ENCODE data around the gene DIPK1B. TPM values are rescaled to one million over a fixed set of nuclear protein-coding genes. Genes with fewer than 3 reads are reported as not detected.
A peak's percentile ranks its signal among the peaks of the same experiment; 100 is the strongest.
"Not testable (repeated sequence)": the region's sequence is repeated elsewhere in the genome, so short reads cannot be mapped to it uniquely, and the experiment has no call there.

DIPK1B gene
- total and polyA plus RNA-seq, 10 donors: 5.2 to 26.5 (median 12.3) TPM

DNA sequence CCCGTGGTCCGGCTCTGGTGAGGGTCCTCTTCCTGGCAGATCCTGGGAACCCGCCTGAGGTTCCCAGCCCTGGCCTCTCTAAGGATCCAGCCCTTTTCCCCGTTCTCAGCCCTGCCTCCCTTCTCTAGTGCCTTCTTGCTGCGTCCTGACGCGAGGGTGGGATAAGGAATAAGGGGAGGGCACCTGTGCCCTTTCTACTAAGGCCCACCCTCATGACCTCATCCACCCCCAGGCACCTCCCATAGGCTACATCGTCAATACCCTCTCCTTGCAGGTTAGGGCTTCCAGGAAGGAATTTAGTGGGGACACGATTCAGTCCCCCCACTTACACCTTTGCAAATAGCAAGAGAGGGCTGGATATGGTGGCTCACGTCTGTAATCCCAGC lies 10.7 kb upstream of the DIPK1B start:
- 27 to 47% (median 34%) methylated on average over 10 of the region's 10 CpGs for WGBS, 5 donors
- Histone ChIP-seq H3K4me3 (peak overlapping the region in 1 of 8 donors; percentile 51), H3K4me1 (peaks cover 13 to 76% (median 46%) of the 10 kb centered on the region in 6 donors), H3K9me3 (no peaks in the 10 kb centered on the region), H3K27me3 (replicated peaks in 1 of 7) (peaks cover 0 to 37% (median 8%) of the 10 kb centered on the region in 7 donors), H3K36me3 (no peaks in the 10 kb centered on the region), H3K27ac (peak overlapping the region in 4 of 8 donors; percentile 32 to 69 (median 44))
- DNase-seq: no peak
- intact Hi-C loops (cut with DNase I; ENCODE audit: low total_unique reads): no loop called here
- TF ChIP-seq POLR2A (IDR thresholded peaks at IDR 0.05) (no peak), POLR2AphosphoS5 (IDR thresholded peaks at IDR 0.05) (no peak)
- TF ChIP-seq, protein P1, sequence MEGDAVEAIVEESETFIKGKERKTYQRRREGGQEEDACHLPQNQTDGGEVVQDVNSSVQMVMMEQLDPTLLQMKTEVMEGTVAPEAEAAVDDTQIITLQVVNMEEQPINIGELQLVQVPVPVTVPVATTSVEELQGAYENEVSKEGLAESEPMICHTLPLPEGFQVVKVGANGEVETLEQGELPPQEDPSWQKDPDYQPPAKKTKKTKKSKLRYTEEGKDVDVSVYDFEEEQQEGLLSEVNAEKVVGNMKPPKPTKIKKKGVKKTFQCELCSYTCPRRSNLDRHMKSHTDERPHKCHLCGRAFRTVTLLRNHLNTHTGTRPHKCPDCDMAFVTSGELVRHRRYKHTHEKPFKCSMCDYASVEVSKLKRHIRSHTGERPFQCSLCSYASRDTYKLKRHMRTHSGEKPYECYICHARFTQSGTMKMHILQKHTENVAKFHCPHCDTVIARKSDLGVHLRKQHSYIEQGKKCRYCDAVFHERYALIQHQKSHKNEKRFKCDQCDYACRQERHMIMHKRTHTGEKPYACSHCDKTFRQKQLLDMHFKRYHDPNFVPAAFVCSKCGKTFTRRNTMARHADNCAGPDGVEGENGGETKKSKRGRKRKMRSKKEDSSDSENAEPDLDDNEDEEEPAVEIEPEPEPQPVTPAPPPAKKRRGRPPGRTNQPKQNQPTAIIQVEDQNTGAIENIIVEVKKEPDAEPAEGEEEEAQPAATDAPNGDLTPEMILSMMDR (IDR thresholded peaks at IDR 0.05 in 8 of 11, conservative IDR thresholded peaks at IDR 0.05 in 3 of 11): no peak

DNA sequence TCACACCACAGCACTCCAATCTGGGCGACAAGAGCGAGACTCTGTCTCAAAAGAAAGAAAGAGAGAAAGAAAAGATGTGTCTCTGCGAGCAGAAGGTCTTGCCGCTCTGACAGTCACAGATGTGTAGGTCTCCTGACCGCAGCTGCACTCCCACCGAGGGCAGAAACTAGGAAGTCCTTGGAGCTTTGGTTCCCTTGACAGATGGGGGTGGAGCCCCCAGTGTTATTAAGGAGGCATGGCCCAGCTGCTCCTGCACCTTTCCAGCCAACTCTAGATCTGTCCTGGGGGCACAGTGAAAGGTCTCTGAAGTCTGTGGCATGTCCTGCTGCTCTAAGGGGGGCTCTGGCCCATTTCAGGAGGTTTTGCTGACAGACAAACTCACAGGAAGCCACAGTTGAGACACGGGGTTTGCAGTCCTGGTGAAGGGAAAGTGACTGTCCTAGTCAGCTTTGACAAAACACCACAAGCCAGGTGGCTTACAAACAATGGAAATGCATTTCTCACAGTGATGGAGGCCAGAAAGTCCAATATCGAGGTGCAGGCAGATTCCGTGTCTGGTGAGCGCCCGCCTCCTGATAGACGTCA lies 9.0 kb upstream of the DIPK1B start:
- DNase-seq: no peak
- 49 to 60% (median 57%) methylated on average over 11 to 12 of the region's 12 CpGs for WGBS, 5 donors
- Histone ChIP-seq H3K27ac (no peak overlapping the region), H3K36me3 (no peaks in the 10 kb centered on the region), H3K9me3 (no peaks in the 10 kb centered on the region), H3K4me3 (no peak overlapping the region), H3K4me1 (peaks cover 13 to 62% (median 37%) of the 10 kb centered on the region in 6 donors), H3K27me3 (replicated peaks in 1 of 7) (peaks cover 0 to 28% (median 0%) of the 10 kb centered on the region in 7 donors)
- TF ChIP-seq, protein P1 (IDR thresholded peaks at IDR 0.05 in 8 of 11, conservative IDR thresholded peaks at IDR 0.05 in 3 of 11): no peak
- TF ChIP-seq POLR2AphosphoS5 (IDR thresholded peaks at IDR 0.05) (peak in 1 of 3 donors; percentile 37), POLR2A (IDR thresholded peaks at IDR 0.05) (no peak)
- intact Hi-C loops (cut with DNase I; ENCODE audit: low total_unique reads): no loop called here

DNA sequence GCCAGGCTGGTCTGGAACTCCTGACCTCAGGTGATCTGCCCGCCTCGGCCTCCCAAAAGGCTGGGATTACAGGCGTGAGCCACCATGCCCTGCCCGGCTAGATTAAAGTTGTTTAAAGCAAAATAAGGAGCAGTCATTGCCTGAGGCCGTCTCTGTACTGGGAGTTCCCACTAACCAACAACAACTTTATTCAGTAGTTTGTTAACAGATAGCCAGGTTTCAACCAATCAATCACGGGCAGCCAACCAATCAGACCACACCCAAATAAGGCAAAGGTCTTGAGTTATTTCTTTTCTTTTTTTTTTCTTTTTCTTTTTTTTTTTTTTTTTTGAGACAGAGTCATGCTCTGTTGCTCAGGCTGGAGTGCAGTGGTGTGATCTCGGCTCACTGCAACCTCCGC lies 7.6 kb upstream of the DIPK1B start:
- H3K9me3 ChIP-seq; intact Hi-C loops (cut with DNase I; ENCODE audit: low total_unique reads); H3K36me3 ChIP-seq; H3K27ac ChIP-seq; H3K4me3 ChIP-seq; DNase-seq: not testable (repeated sequence)
- Histone ChIP-seq H3K27me3 (replicated peaks in 1 of 7) (peaks cover 0 to 23% (median 0%) of the 10 kb centered on the region in 7 donors), H3K4me1 (peaks cover 13 to 48% (median 33%) of the 10 kb centered on the region in 6 donors)
- 89 to 96% (median 93%) methylated on average over 8 of the region's 8 CpGs for WGBS, 5 donors

DNA sequence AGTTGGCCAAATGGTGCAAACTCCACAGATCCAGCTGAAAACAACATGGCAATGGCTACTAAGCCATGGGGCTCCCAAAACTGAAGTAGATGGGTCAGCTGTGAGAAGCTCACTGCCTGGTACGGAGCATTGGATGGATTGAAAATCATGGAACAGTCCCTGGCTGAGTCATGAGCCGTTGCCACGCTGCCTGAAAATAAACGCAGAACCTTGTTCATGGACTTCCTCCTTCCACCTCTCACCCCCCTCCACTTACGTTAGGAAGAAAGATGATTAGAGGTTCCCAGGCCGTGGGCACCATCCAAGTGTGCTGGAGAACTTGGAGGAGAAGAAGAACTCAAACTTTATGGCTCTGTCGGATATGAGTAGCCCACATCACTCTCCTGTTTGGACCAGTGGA lies 6.8 kb upstream of the DIPK1B start:
- 25 to 44% (median 36%) methylated on average over 7 of the region's 7 CpGs for WGBS, 5 donors
- TF ChIP-seq POLR2AphosphoS5 (IDR thresholded peaks at IDR 0.05) (no peak), POLR2A (IDR thresholded peaks at IDR 0.05) (no peak)
- TF ChIP-seq, protein P1 (IDR thresholded peaks at IDR 0.05 in 8 of 11, conservative IDR thresholded peaks at IDR 0.05 in 3 of 11): no peak

More for the DNA sequence above, 6.8 kb upstream of the DIPK1B start:
- Histone ChIP-seq H3K9me3 (no peaks in the 10 kb centered on the region), H3K4me1 (peaks cover 8 to 40% (median 25%) of the 10 kb centered on the region in 6 donors), H3K27ac (no peak overlapping the region), H3K4me3 (no peak overlapping the region), H3K27me3 (replicated peaks in 1 of 7) (peaks cover 0 to 23% (median 0%) of the 10 kb centered on the region in 7 donors), H3K36me3 (no peaks in the 10 kb centered on the region)
- intact Hi-C loops (cut with DNase I; ENCODE audit: low total_unique reads): no loop called here
- no peak for DNase-seq
